ENCODE measurements around the gene COL20A1. TPM values are rescaled to one million over a fixed set of nuclear protein-coding genes. Genes with fewer than 3 reads are reported as not detected.

The COL20A1 gene
- total and polyA plus RNA-seq, 2 of the 13 experiments (the other 11 are each of a cell fraction or from before 2014, with no cell fraction given), result not detected

DNA sequence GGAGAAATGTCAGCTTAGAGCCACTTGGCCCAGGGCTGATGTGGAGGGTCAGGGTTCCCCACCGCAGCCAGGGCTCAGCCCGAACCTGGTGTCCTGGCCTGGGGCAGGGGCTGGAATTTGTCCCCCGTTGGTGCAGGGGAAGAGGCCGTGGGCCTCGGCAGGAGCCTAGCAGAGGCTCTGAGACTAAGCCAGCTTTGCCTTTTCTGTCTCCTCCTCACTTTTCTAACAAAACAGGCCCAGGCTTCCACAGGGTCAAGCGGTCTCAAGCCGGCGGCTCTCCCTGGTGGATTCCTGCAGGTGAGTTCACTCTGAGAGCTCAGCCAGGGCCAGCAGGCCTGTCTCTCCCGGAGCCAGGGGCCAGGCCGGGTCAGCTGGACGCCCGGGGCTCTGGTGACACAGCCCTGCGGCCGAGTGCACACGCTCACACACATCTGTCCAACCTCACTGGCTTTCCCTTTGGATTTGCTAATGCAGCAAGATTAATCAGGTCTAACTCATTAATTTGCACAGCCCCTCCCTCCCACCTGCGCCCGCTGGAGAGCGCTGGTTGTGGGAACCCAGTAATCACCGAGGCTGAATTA lies 71.1 kb downstream of the COL20A1 start (continued):
- TF ChIP-seq, protein P1, sequence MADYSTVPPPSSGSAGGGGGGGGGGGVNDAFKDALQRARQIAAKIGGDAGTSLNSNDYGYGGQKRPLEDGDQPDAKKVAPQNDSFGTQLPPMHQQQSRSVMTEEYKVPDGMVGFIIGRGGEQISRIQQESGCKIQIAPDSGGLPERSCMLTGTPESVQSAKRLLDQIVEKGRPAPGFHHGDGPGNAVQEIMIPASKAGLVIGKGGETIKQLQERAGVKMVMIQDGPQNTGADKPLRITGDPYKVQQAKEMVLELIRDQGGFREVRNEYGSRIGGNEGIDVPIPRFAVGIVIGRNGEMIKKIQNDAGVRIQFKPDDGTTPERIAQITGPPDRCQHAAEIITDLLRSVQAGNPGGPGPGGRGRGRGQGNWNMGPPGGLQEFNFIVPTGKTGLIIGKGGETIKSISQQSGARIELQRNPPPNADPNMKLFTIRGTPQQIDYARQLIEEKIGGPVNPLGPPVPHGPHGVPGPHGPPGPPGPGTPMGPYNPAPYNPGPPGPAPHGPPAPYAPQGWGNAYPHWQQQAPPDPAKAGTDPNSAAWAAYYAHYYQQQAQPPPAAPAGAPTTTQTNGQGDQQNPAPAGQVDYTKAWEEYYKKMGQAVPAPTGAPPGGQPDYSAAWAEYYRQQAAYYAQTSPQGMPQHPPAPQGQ (CRISPR knock-in tag; IDR thresholded peaks at IDR 0.05; ENCODE audit: borderline replicate concordance), result no peak
- TF ChIP-seq NFIB (CRISPR knock-in tag; IDR thresholded peaks at IDR 0.05; ENCODE audit: borderline replicate concordance) (no peak), ZNF660 (CRISPR knock-in tag; IDR thresholded peaks at IDR 0.05; ENCODE audit: borderline replicate concordance, low read depth) (no peak)

DNA sequence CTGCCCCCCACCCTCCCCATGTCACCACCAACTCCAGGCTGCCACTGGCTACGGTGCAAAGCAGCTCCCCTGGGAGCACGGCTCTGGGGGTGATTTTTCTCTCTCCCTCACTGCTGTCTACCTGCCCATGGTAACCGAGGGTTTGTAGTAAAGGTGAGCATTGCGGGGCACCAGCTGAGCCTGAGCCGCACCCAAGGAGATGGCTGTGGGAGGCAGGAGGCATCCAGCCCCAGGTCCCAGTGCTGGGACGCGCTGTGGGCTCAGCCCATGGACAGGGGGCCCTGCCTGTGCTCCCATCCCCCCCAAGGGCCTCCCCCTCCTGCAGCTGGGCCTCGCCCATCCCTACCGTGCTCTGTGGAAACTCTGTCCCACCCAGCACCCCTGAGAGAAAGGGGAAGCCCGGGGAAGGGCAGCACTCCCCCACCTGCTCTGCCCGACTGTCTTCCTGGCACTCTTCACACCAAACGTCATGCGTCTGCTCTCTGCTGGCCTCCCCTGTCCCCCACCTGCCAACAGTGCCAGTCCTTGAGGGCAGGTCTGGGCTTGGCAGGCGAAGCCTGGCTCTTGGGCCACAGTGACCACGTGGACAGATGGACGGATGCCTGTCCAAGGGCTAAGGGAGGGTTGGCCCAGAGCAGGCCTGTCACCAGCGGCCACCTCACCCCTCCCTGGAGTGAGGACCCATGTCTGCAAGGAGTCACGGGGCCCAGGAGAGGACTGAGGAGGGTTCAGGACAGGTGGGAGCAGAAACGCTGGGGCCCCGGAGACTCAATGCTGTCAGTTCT lies 72.0 kb downstream of the COL20A1 start:
- no peak overlapping the region for H2AFZ ChIP-seq (ENCODE audit: low read length)
- 30% methylated on average over 16 of the region's 20 CpGs for WGBS (ENCODE audit: low lambda C conversion rate)
- no TSS peak for BruUV-seq (replicated peaks)
- in situ Hi-C loops (cut with HindIII; ENCODE audit: extremely low pct_ligation_motif_present, low pct_unique_long_range_greater_than_20kb) (no loop called here), intact Hi-C loops (cut with micrococcal nuclease; ENCODE audit: unreplicated experiment) (no loop called here)
- TF ChIP-seq MEIS1 (CRISPR knock-in tag; IDR thresholded peaks at IDR 0.05; ENCODE audit: borderline replicate concordance) (no peak), ZNF432 (CRISPR knock-in tag; IDR thresholded peaks at IDR 0.05; ENCODE audit: borderline replicate concordance) (peak; percentile 24; the same call in 1 of the 2 replicates), NRL (CRISPR knock-in tag; IDR thresholded peaks at IDR 0.05; ENCODE audit: borderline replicate concordance) (0 out of 2 replicates have a peak, but pooled peaks have one; percentile 19), ZKSCAN5 (CRISPR knock-in tag; IDR thresholded peaks at IDR 0.05) (0 out of 2 replicates have a peak, but pooled peaks have one; percentile 53), ZNF777 (CRISPR knock-in tag; IDR thresholded peaks at IDR 0.05) (no peak), ASH2L (IDR thresholded peaks at IDR 0.05; ENCODE audit: insufficient read length, low read depth, low read length) (no peak), MIER3 (CRISPR knock-in tag; IDR thresholded peaks at IDR 0.05; ENCODE audit: borderline replicate concordance) (no peak), EZH2 (conservative IDR thresholded peaks at IDR 0.05; ENCODE audit: low read depth, low read length) (0 out of 2 replicates have a peak, but pooled peaks have one; percentile 43), ZNF296 (CRISPR knock-in tag; conservative IDR thresholded peaks at IDR 0.05) (no peak)
- no peaks in the 10 kb centered on the region for H3K79me2 ChIP-seq (ENCODE audit: insufficient read depth, low read length)
- peaks cover 54% of the 10 kb centered on the region for H3K4me1 ChIP-seq (ENCODE audit: insufficient read depth, low read length)
- H4K20me1 ChIP-seq (ENCODE audit: insufficient read depth, low read length), result peaks cover 18% of the 10 kb centered on the region; the same call in 1 of the 2 replicates
- no peak overlapping the region for H3K27ac ChIP-seq (ENCODE audit: extremely low read length, insufficient read depth, low read length)
- FAIRE-seq (no peak), DNase-seq (ENCODE audit: low spot score) (no peak), ATAC-seq (no peak)
- no peak overlapping the region for H3K4me3 ChIP-seq (replicated peaks in 1 of 3; ENCODE audit: insufficient read depth in 1 of 3, low read depth in 2 of 3, low read length in 3 of 3)
- no peaks in the 10 kb centered on the region; a peak in 1 of 5 replicates for H3K36me3 ChIP-seq (replicated peaks in 1 of 2; ENCODE audit: control insufficient read depth in 1 of 2, insufficient read depth in 2 of 2, low read length in 2 of 2)
- ChIA-PET POLR2A (interaction anchor here (0.6 kb wide), 1 partner anchor 865 kb away, joined by 3 read pairs; no protein-coding TSS in a partner anchor), CTCF (ENCODE audit: low intra/inter-chr PET ratio, low total read pairs) (no interaction called here)
- H3K9ac ChIP-seq (ENCODE audit: insufficient read depth, low read depth, low read length), result no peak overlapping the region
- H3K27me3 ChIP-seq (ENCODE audit: control insufficient read depth in 1 of 2, insufficient read depth in 2 of 2, low read length in 2 of 2), result peaks cover 24 to 83% of the 10 kb centered on the region in 2 experiments
- H3K9me3 ChIP-seq (ENCODE audit: low read length), result no peaks in the 10 kb centered on the region
- H3K4me2 ChIP-seq (ENCODE audit: low read depth, low read length), result no peak overlapping the region
